Measurements from ENCODE around the gene NFATC2. TPM values are rescaled to one million over a fixed set of nuclear protein-coding genes. Genes with fewer than 3 reads are reported as not detected.

Gene NFATC2
- total RNA-seq, 1 experiment from 2014 or later: 5.0 TPM

GRCh38 chr20:51492167-51493092 is 50.1 kb downstream of the NFATC2 start:
- no peaks in the 10 kb centered on the region for H4K20me1 ChIP-seq (ENCODE audit: insufficient read depth)
- no peak overlapping the region for H2AFZ ChIP-seq (ENCODE audit: low read depth, low read length, poor library complexity, severe bottlenecking)
- H3K9me2 ChIP-seq (ENCODE audit: insufficient read depth): no peaks in the 10 kb centered on the region
- no peaks in the 10 kb centered on the region for H3K36me3 ChIP-seq (ENCODE audit: control insufficient read depth in 1 of 2, insufficient read depth in 2 of 2, low read length in 2 of 2)
- no peak for ATAC-seq
- H3K4me1 ChIP-seq (ENCODE audit: control insufficient read depth in 1 of 2, insufficient read depth in 2 of 2, low read length in 2 of 2): peaks cover 8 to 15% of the 10 kb centered on the region in 2 experiments
- no peaks in the 10 kb centered on the region for H3K9me3 ChIP-seq (ENCODE audit: control insufficient read depth in 1 of 2, insufficient read depth in 1 of 2, low read depth in 1 of 2, low read length in 2 of 2)
- H3K79me2 ChIP-seq (ENCODE audit: insufficient read depth, low read length): no peaks in the 10 kb centered on the region
- H3K27me3 ChIP-seq (ENCODE audit: insufficient read depth, low read length): no peaks in the 10 kb centered on the region
- no peak overlapping the region for H3K27ac ChIP-seq (ENCODE audit: low read depth, low read length)
- no peak overlapping the region for H3K4me2 ChIP-seq (ENCODE audit: low read length)
- POLR2A ChIA-PET: no interaction called here
- intact Hi-C loops (cut with micrococcal nuclease): no loop called here
- TF ChIP-seq ELF1 (IDR thresholded peaks at IDR 0.05; ENCODE audit: borderline replicate concordance, low read depth): no peak
- no peak for TF ChIP-seq FOSL1 (IDR thresholded peaks at IDR 0.05; ENCODE audit: low read depth)
- TF ChIP-seq SIN3A (IDR thresholded peaks at IDR 0.05; ENCODE audit: low read depth): no peak
- TF ChIP-seq EGR1 (IDR thresholded peaks at IDR 0.05; ENCODE audit: low read depth): no peak
- TF ChIP-seq, protein P1, sequence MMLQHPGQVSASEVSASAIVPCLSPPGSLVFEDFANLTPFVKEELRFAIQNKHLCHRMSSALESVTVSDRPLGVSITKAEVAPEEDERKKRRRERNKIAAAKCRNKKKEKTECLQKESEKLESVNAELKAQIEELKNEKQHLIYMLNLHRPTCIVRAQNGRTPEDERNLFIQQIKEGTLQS (IDR thresholded peaks at IDR 0.05): no peak
- TF ChIP-seq, protein P2, sequence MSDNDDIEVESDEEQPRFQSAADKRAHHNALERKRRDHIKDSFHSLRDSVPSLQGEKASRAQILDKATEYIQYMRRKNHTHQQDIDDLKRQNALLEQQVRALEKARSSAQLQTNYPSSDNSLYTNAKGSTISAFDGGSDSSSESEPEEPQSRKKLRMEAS (IDR thresholded peaks at IDR 0.05): no peak
- no peak for TF ChIP-seq TCF7L2 (IDR thresholded peaks at IDR 0.05; ENCODE audit: borderline replicate concordance, extremely low read depth, insufficient read depth, insufficient read length)
- TF ChIP-seq CBX3 (IDR thresholded peaks at IDR 0.05; ENCODE audit: low read depth): no peak
- TF ChIP-seq SP1 (IDR thresholded peaks at IDR 0.05; ENCODE audit: low read depth): no peak
- no peak for TF ChIP-seq RAD21 (IDR thresholded peaks at IDR 0.05; ENCODE audit: low read depth)
- no peak for TF ChIP-seq SRF (IDR thresholded peaks at IDR 0.05; ENCODE audit: low read depth)
- no peak for TF ChIP-seq CEBPB (IDR thresholded peaks at IDR 0.05; ENCODE audit: low read depth)
- no peak for TF ChIP-seq POLR2AphosphoS5 (IDR thresholded peaks at IDR 0.05; ENCODE audit: low read depth, low read length)
- H3K4me3 ChIP-seq (replicated peaks in 1 of 2; ENCODE audit: low read depth in 1 of 2, low read length in 2 of 2): no peak overlapping the region
- RAD21 ChIA-PET (ENCODE audit: low non-redundant PET in 1 of 2, low total read pairs in 2 of 2, uncharacterized antibody in 2 of 2, unreplicated experiment in 2 of 2): no interaction called here
- CTCF ChIA-PET: no interaction called here
- DNase-seq (ENCODE audit: low read depth, low spot score): no peak
- BruUV-seq (replicated peaks): no TSS peak
- no peak overlapping the region for H3K9ac ChIP-seq (ENCODE audit: low read length)

Data from HCT116 (cell line).